CD14-positive monocyte (primary cell): Measurements from ENCODE around the gene DOCK1. TPM values are rescaled to one million over a fixed set of nuclear protein-coding genes. Genes with fewer than 3 reads are reported as not detected.
A peak's percentile ranks its signal among the peaks of the same experiment; 100 is the strongest.

Experiments used
- DNase-seq, 3 donors: peaks; one replicate each; pipeline ENCODE4 v3.0.0-alpha.2; 2011 to 2022
- H2AFZ ChIP-seq: 2 replicates; pipeline ENCODE4 v1.6.0; 2012; ENCODE audit warnings: mild to moderate bottlenecking, low read depth, low read length, inconsistent platforms; ENCODE audit not compliant: insufficient read depth, poor library complexity, severe bottlenecking
- H3K27ac ChIP-seq, 2 donors: 1 replicate in 1 of 2; 2 replicates in 1 of 2; pipeline ENCODE4 v1.5.1; 2012 to 2013; ENCODE audit warnings: low read length in 2 of 2, control low read depth in 1 of 2, inconsistent platforms in 1 of 2, low read depth in 1 of 2, mild to moderate bottlenecking in 1 of 2
- H3K27me3 ChIP-seq, 2 donors: one replicate each; pipeline versions ENCODE4 v1.6.0 to v1.6.1; 2011 to 2013; ENCODE audit warnings: low read length in 2 of 2; ENCODE audit not compliant: control insufficient read depth in 2 of 2, insufficient read depth in 2 of 2
- H3K36me3 ChIP-seq, 2 donors: replicated peaks in 1 of 2; 1 replicate in 1 of 2; 2 replicates in 1 of 2; pipeline versions ENCODE4 v1.5.1 to v1.6.1; 2012 to 2013; ENCODE audit warnings: low read length in 2 of 2, control low read depth in 1 of 2, inconsistent platforms in 1 of 2, mild to moderate bottlenecking in 1 of 2; ENCODE audit not compliant: insufficient read depth in 2 of 2, control insufficient read depth in 1 of 2
- H3K4me1 ChIP-seq, 2 donors: 1 replicate in 1 of 2; 2 replicates in 1 of 2; pipeline versions ENCODE4 v1.5.1 to v1.6.1; 2012 to 2013; ENCODE audit warnings: low read length in 2 of 2, control low read depth in 1 of 2, inconsistent platforms in 1 of 2, mild to moderate bottlenecking in 1 of 2, moderate library complexity in 1 of 2; ENCODE audit not compliant: insufficient read depth in 2 of 2, control insufficient read depth in 1 of 2
- H3K4me2 ChIP-seq: replicated peaks from 2 replicates; pipeline ENCODE3; 2012; ENCODE audit warnings: low read length, moderate library complexity, mild to moderate bottlenecking; ENCODE audit not compliant: poor library complexity, severe bottlenecking; ENCODE audit errors: extremely low read depth
- H3K4me3 ChIP-seq, 3 experiments: fragments of 200-600 bp in 1 of 3; sonication (generic) in 1 of 3; replicated peaks in 1 of 3; 1 replicate in 2 of 3; 2 replicates in 1 of 3; pipeline ENCODE4 v1.5.1; 2011 to 2013; ENCODE audit warnings: low read length in 3 of 3, mild to moderate bottlenecking in 3 of 3, control low read depth in 2 of 3, low read depth in 2 of 3, inconsistent platforms in 1 of 3, moderate library complexity in 1 of 3
- H3K79me2 ChIP-seq: 2 replicates; pipeline ENCODE4 v1.6.0; 2012; ENCODE audit warnings: mild to moderate bottlenecking, control low read depth, inconsistent platforms, low read length, moderate library complexity; ENCODE audit not compliant: insufficient read depth
- H3K9ac ChIP-seq: 2 replicates; pipeline ENCODE4 v1.6.0; 2017; ENCODE audit warnings: low read length, mild to moderate bottlenecking; ENCODE audit not compliant: insufficient read depth, poor library complexity, severe bottlenecking
- H3K9me3 ChIP-seq, 2 donors: replicated peaks in 1 of 2; 1 replicate in 1 of 2; 2 replicates in 1 of 2; pipeline versions ENCODE4 v1.5.1 to v1.6.1; 2012 to 2013; ENCODE audit warnings: low read length in 2 of 2, control low read depth in 1 of 2; ENCODE audit not compliant: control insufficient read depth in 1 of 2, insufficient read depth in 1 of 2
- H4K20me1 ChIP-seq: 2 replicates; pipeline ENCODE4 v1.6.0; 2012; ENCODE audit warnings: mild to moderate bottlenecking, low read length, control low read depth, moderate library complexity; ENCODE audit not compliant: insufficient read depth
- H3K27ac Mint-ChIP-seq, 7 donors: one replicate each; pipeline ENCODE4 v1.8.0; 2020; ENCODE audit warnings: mild to moderate bottlenecking in 7 of 7, mixed read lengths in 7 of 7, moderate library complexity in 6 of 7, inconsistent platforms in 2 of 7
- H3K27me3 Mint-ChIP-seq, 3 donors: one replicate each; pipeline ENCODE4 v1.8.0; 2021 to 2022; ENCODE audit warnings: low read depth in 3 of 3, mild to moderate bottlenecking in 3 of 3, mixed read lengths in 3 of 3, moderate library complexity in 3 of 3, inconsistent platforms in 1 of 3
- H3K36me3 Mint-ChIP-seq, 2 donors: one replicate each; pipeline ENCODE4 v1.8.0; 2020; ENCODE audit warnings: mixed read lengths in 2 of 2, inconsistent platforms in 1 of 2, mild to moderate bottlenecking in 1 of 2
- H3K4me1 Mint-ChIP-seq: one replicate; pipeline ENCODE4 v1.8.0; 2020; ENCODE audit warnings: mild to moderate bottlenecking, mixed read lengths
- H3K4me3 Mint-ChIP-seq, 2 donors: one replicate each; pipeline ENCODE4 v1.8.0; 2020; ENCODE audit warnings: mild to moderate bottlenecking in 2 of 2, mixed read lengths in 2 of 2, moderate library complexity in 1 of 2
- H3K9me3 Mint-ChIP-seq, 7 donors: one replicate each; pipeline ENCODE4 v1.8.0; 2020 to 2022; ENCODE audit warnings: mixed read lengths in 7 of 7, mild to moderate bottlenecking in 6 of 7, moderate library complexity in 6 of 7, inconsistent platforms in 2 of 7
- WGBS: methylation state at CpG from one replicate; pipeline ENCODE4 v1.1.5; 2013; ENCODE audit warnings: missing lambda C conversion rate; ENCODE audit not compliant: insufficient coverage; 5-methylcytosine and 5-hydroxymethylcytosine counted together
- intact Hi-C, 2 donors: fragments of 100-400 bp; cut with micrococcal nuclease; formaldehyde crosslinking; loops; one replicate each; pipeline versions ENCODE4 v1.15.0 to v1.15.1; 2023
- polyA plus RNA-seq, 3 donors: library from polyadenylated mRNA; depleted of rRNA in 1 of 3; unstranded in 2 of 3; stranded (reverse) in 1 of 3; fragments of 300-500 nt in 2 of 3; fragments of >200 nt in 1 of 3; fragmentation: Illumina TruSeq in 2 of 3; gene quantifications; 1 replicate in 2 of 3; 2 replicates in 1 of 3; pipeline ENCODE4 v1.2.3, GENCODE V29; 2012 to 2021
- TF ChIP-seq, protein P1 (sequence below): fragments of 200-600 bp; IDR thresholded peaks from one replicate; pipeline ENCODE4 v1.8.0; 2022; ENCODE audit warnings: antibody characterized with exemption, mild to moderate bottlenecking

The DOCK1 gene
- polyA plus RNA-seq, 3 donors = 0.31 to 0.35 TPM; not detected in 1

DNA sequence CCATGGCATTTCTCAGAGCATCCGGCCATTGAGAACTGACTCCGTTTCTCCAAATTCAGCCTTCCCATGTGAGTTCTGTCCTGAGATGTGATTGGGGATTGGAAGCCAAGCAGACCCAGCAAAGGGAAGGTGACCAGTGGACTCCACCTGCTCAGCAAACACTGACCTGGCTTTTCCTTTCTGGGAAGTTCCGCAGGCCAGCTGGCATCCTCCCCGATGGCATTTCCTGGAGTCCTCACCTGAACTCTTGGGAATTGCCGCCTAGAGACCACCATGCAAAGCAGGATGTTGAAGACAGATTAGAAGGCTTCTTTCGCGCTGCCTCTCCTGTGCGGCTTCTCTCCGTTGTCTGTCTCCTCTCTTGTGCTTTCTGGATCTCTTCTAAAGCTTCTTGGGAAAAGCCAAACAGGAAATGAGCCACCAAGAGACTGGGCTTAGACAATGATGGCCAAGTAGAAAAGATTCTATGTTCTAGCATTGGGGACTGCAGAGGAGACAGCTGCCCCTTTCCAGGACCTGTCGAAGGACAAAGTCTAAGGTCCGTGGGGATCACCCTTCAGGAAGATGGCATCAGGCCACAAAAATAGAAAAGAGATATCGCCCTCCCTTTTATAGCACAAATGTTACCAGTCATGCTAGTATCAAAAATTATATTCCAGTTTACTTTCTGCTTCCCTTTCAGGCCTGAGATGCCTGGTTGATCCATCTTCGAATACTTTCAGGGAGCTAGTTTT lies 394.9 kb downstream of the DOCK1 start:
- no peak for DNase-seq
- Mint-ChIP-seq H3K4me1 (no peaks in the 10 kb centered on the region), H3K4me3 (no peak overlapping the region), H3K9me3 (peaks cover 0 to 2% (median 0%) of the 10 kb centered on the region in 7 donors), H3K27ac (no peak overlapping the region), H3K36me3 (no peaks in the 10 kb centered on the region), H3K27me3 (no peaks in the 10 kb centered on the region)
- Histone ChIP-seq H3K79me2 (no peaks in the 10 kb centered on the region), H3K4me2 (no peak overlapping the region), H3K36me3 (no peaks in the 10 kb centered on the region), H2AFZ (no peak overlapping the region), H4K20me1 (no peaks in the 10 kb centered on the region), H3K9ac (no peak overlapping the region), H3K9me3 (no peaks in the 10 kb centered on the region), H3K4me1 (no peaks in the 10 kb centered on the region), H3K27me3 (no peaks in the 10 kb centered on the region), H3K27ac (no peak overlapping the region), H3K4me3 (no peak overlapping the region)
- WGBS = 95% methylated on average over 13 of the region's 13 CpGs
- intact Hi-C loops = no loop called here
- TF ChIP-seq, protein P1, sequence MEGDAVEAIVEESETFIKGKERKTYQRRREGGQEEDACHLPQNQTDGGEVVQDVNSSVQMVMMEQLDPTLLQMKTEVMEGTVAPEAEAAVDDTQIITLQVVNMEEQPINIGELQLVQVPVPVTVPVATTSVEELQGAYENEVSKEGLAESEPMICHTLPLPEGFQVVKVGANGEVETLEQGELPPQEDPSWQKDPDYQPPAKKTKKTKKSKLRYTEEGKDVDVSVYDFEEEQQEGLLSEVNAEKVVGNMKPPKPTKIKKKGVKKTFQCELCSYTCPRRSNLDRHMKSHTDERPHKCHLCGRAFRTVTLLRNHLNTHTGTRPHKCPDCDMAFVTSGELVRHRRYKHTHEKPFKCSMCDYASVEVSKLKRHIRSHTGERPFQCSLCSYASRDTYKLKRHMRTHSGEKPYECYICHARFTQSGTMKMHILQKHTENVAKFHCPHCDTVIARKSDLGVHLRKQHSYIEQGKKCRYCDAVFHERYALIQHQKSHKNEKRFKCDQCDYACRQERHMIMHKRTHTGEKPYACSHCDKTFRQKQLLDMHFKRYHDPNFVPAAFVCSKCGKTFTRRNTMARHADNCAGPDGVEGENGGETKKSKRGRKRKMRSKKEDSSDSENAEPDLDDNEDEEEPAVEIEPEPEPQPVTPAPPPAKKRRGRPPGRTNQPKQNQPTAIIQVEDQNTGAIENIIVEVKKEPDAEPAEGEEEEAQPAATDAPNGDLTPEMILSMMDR = no peak

DNA sequence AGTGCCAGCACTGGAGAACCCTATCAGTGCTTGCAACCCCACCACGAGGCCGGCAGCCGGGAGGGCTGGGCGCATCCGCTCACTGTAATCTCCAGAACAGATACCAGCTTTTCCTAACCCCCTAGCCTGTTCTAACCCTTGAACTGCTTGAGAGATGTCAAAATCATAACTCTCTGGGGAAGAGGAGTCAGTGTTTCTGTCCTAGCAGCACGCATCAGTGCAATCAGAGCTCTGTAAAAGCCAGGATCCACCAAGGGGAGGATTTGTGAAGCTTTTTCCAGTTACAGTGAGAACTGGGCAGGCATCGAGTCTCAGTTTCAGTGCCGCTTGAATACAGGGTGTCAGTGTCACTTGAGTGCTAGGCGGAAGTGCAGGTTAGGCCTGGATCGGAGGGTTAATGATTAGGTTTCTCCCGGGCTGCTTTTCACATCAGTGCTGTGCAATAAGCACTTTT lies 395.7 kb downstream of the DOCK1 start:
- Histone ChIP-seq H3K79me2 (no peaks in the 10 kb centered on the region), H3K4me3 (no peak overlapping the region), H3K27me3 (no peaks in the 10 kb centered on the region), H2AFZ (no peak overlapping the region), H4K20me1 (no peaks in the 10 kb centered on the region), H3K4me1 (no peaks in the 10 kb centered on the region), H3K27ac (no peak overlapping the region), H3K36me3 (no peaks in the 10 kb centered on the region), H3K9ac (no peak overlapping the region), H3K4me2 (no peak overlapping the region), H3K9me3 (no peaks in the 10 kb centered on the region)
- H3K4me3 Mint-ChIP-seq = no peak overlapping the region
- H3K4me1 Mint-ChIP-seq = no peaks in the 10 kb centered on the region
- H3K36me3 Mint-ChIP-seq = no peaks in the 10 kb centered on the region
- intact Hi-C loops = no loop called here
- peaks cover 0 to 2% (median 0%) of the 10 kb centered on the region in 7 donors for H3K9me3 Mint-ChIP-seq
- TF ChIP-seq, protein P1 = no peak
- no peaks in the 10 kb centered on the region for H3K27me3 Mint-ChIP-seq
- H3K27ac Mint-ChIP-seq = peak overlapping the region in 1 of 7 donors; percentile 17
- no peak for DNase-seq
- 98% methylated on average over 5 of the region's 11 CpGs for WGBS
